Tibial nerve (tissue), 4 donors: Measurements from ENCODE around the gene SRGAP3. TPM values are rescaled to one million over a fixed set of nuclear protein-coding genes. Genes with fewer than 3 reads are reported as not detected.

Experiments
- DNase-seq, 2 donors: peaks; one replicate each; pipeline ENCODE4 v3.0.0-alpha.2; 2019; ENCODE audit warnings: low spot score in 2 of 2
- H3K27ac ChIP-seq, 4 donors: fragments of 200-600 bp; sonication (generic) in 3 of 4; one replicate each; pipeline ENCODE4 v1.5.1; 2017 to 2019; ENCODE audit warnings: mild to moderate bottlenecking in 1 of 4
- H3K27me3 ChIP-seq, 2 donors: fragments of 200-600 bp; sonication (generic) in 1 of 2; one replicate each; pipeline versions ENCODE4 v1.5.1 to v1.6.0; 2017 to 2019
- H3K36me3 ChIP-seq, 3 donors: fragments of 200-600 bp; sonication (generic); one replicate each; pipeline ENCODE4 v1.5.1; 2018 to 2019
- H3K4me1 ChIP-seq, 4 donors: fragments of 200-600 bp; sonication (generic) in 3 of 4; one replicate each; pipeline ENCODE4 v1.5.1; 2017 to 2019
- H3K4me3 ChIP-seq, 4 donors: fragments of 200-600 bp; sonication (generic) in 3 of 4; one replicate each; pipeline ENCODE4 v1.5.1; 2017 to 2019; ENCODE audit warnings: mild to moderate bottlenecking in 1 of 4, moderate library complexity in 1 of 4
- H3K9me3 ChIP-seq, 4 donors: fragments of 200-600 bp; sonication (generic) in 3 of 4; one replicate each; pipeline ENCODE4 v1.5.1; 2017 to 2019
- CTCF ChIP-seq, 5 experiments: fragments of 200-600 bp in 3 of 5; fragments of 450-650 bp in 2 of 5; sonication (generic) in 3 of 5; IDR thresholded peaks; one replicate each; pipeline ENCODE4 v1.5.1; 2016 to 2019; ENCODE audit warnings: antibody characterized with exemption in 5 of 5, mild to moderate bottlenecking in 3 of 5, moderate library complexity in 2 of 5
- EP300 ChIP-seq, 2 donors: sonication (generic); formaldehyde crosslinking; IDR thresholded peaks; one replicate each; pipeline ENCODE4 v1.6.1; 2017; ENCODE audit warnings: antibody characterized with exemption in 2 of 2, mild to moderate bottlenecking in 1 of 2
- POLR2A ChIP-seq, 2 donors: fragments of 450-650 bp; IDR thresholded peaks; one replicate each; pipeline ENCODE4 v1.6.1; 2017; ENCODE audit warnings: antibody characterized with exemption in 2 of 2, mild to moderate bottlenecking in 2 of 2, moderate library complexity in 2 of 2
- WGBS, 2 donors: methylation state at CpG; one replicate each; pipeline ENCODE4 v1.1.5; 2018; 5-methylcytosine and 5-hydroxymethylcytosine counted together
- total RNA-seq, 4 donors: library from RNA; depleted of rRNA; stranded (reverse); fragments of >200 nt; gene quantifications; one replicate each; pipeline ENCODE4 v1.1.0, GENCODE V29; 2016

Gene SRGAP3
- total RNA-seq, 4 donors from 2014 or later: 11.7 to 18.0 (median 15.1) TPM

GRCh38 chr3:9185701-9186100 is 63.7 kb downstream of the SRGAP3 start:
- no peaks in the 10 kb centered on the region for H3K9me3 ChIP-seq
- no peaks in the 10 kb centered on the region for H3K36me3 ChIP-seq
- no peak overlapping the region for H3K27ac ChIP-seq
- no peak overlapping the region for H3K4me3 ChIP-seq
- TF ChIP-seq POLR2A (IDR thresholded peaks at IDR 0.05) (no peak), EP300 (IDR thresholded peaks at IDR 0.05) (no peak), CTCF (IDR thresholded peaks at IDR 0.05) (no peak)
- H3K27me3 ChIP-seq: no peaks in the 10 kb centered on the region
- no peak for DNase-seq
- 81 to 82% methylated on average over 5 of the region's 5 CpGs for WGBS, 2 donors
- H3K4me1 ChIP-seq: peaks cover 0 to 20% (median 0%) of the 10 kb centered on the region in 4 donors

- TF ChIP-seq POLR2A (IDR thresholded peaks at IDR 0.05): no peak
- no peak for TF ChIP-seq CTCF (IDR thresholded peaks at IDR 0.05)
- no peak for TF ChIP-seq EP300 (IDR thresholded peaks at IDR 0.05)
- WGBS, 2 donors: 73 to 82% methylated on average over 3 of the region's 3 CpGs
- DNase-seq: no peak
- Histone ChIP-seq H3K4me1 (peaks cover 0 to 20% (median 0%) of the 10 kb centered on the region in 4 donors), H3K36me3 (no peaks in the 10 kb centered on the region), H3K27me3 (no peaks in the 10 kb centered on the region), H3K9me3 (no peaks in the 10 kb centered on the region), H3K27ac (no peak overlapping the region), H3K4me3 (no peak overlapping the region)
These were observed 64.4 kb downstream of the SRGAP3 start for GRCh38 chr3:9185046-9185445.

- H3K4me3 ChIP-seq: no peak overlapping the region
- TF ChIP-seq EP300 (IDR thresholded peaks at IDR 0.05): no peak
- TF ChIP-seq CTCF (IDR thresholded peaks at IDR 0.05): no peak
- TF ChIP-seq POLR2A (IDR thresholded peaks at IDR 0.05): no peak
- 82 to 91% methylated on average over 4 of the region's 4 CpGs for WGBS, 2 donors
- no peaks in the 10 kb centered on the region for H3K9me3 ChIP-seq
- H3K4me1 ChIP-seq: peaks cover 0 to 20% (median 0%) of the 10 kb centered on the region in 4 donors
- no peaks in the 10 kb centered on the region for H3K36me3 ChIP-seq
- H3K27ac ChIP-seq: peak overlapping the region in 1 of 4 donors; percentile 53
- DNase-seq: no peak
- H3K27me3 ChIP-seq: no peaks in the 10 kb centered on the region
These were observed 65.0 kb downstream of the SRGAP3 start for GRCh38 chr3:9184461-9184835.

GRCh38 chr3:9183811-9184460 is 65.5 kb downstream of the SRGAP3 start:
- no peak for TF ChIP-seq POLR2A (IDR thresholded peaks at IDR 0.05)
- no peak for TF ChIP-seq EP300 (IDR thresholded peaks at IDR 0.05)
- TF ChIP-seq CTCF (IDR thresholded peaks at IDR 0.05): no peak
- no peak for DNase-seq
- H3K36me3 ChIP-seq: no peaks in the 10 kb centered on the region
- WGBS, 2 donors: 27 to 29% methylated on average over 10 of the region's 10 CpGs
- no peak overlapping the region for H3K4me3 ChIP-seq
- peak overlapping the region in 2 of 4 donors; percentile 45 to 53 for H3K27ac ChIP-seq
- H3K4me1 ChIP-seq: peaks cover 0 to 20% (median 0%) of the 10 kb centered on the region in 4 donors
- no peaks in the 10 kb centered on the region for H3K27me3 ChIP-seq
- no peaks in the 10 kb centered on the region for H3K9me3 ChIP-seq

- Histone ChIP-seq H3K27me3 (no peaks in the 10 kb centered on the region), H3K9me3 (no peaks in the 10 kb centered on the region), H3K27ac (no peak overlapping the region), H3K4me1 (peaks cover 0 to 20% (median 0%) of the 10 kb centered on the region in 4 donors), H3K36me3 (no peaks in the 10 kb centered on the region), H3K4me3 (no peak overlapping the region)
- DNase-seq: no peak
- TF ChIP-seq CTCF (IDR thresholded peaks at IDR 0.05) (no peak), POLR2A (IDR thresholded peaks at IDR 0.05) (no peak), EP300 (IDR thresholded peaks at IDR 0.05) (no peak)
- 45 to 54% methylated on average over 3 of the region's 3 CpGs for WGBS, 2 donors
These were observed 66.4 kb downstream of the SRGAP3 start for GRCh38 chr3:9183011-9183410.
